PFSK-1 (cell line): ENCODE data around the gene DYNLT3.

ENCODE experiments used
- FOXP2 ChIP-seq: optimal IDR thresholded peaks from 2 replicates; pipeline ENCODE3; 2011; ENCODE audit warnings: borderline replicate concordance, control low read depth, inconsistent platforms; ENCODE audit not compliant: insufficient read depth; ENCODE audit errors: extremely low read length, extremely low read depth
- POLR2AphosphoS5 ChIP-seq: IDR thresholded peaks from 2 replicates; pipeline ENCODE4 v1.6.1; 2012; ENCODE audit warnings: low read depth, mild to moderate bottlenecking, control low read depth, low read length, moderate library complexity
- SIN3A ChIP-seq: IDR thresholded peaks from 2 replicates; pipeline ENCODE4 v1.6.1; 2012; ENCODE audit warnings: mild to moderate bottlenecking, low read length, moderate library complexity, borderline replicate concordance; ENCODE audit not compliant: insufficient read depth
- TAF1 ChIP-seq: IDR thresholded peaks from 2 replicates; pipeline ENCODE4 v1.6.1; 2012; ENCODE audit warnings: low read length, control low read depth, borderline replicate concordance; ENCODE audit not compliant: insufficient read depth
- TF ChIP-seq, protein P1 (sequence below), 2 experiments: IDR thresholded peaks; 2 replicates each; pipeline versions ENCODE4 v1.6.1 to v1.8.0; 2011 to 2012; ENCODE audit warnings: low read depth in 2 of 2, low read length in 2 of 2, control low read depth in 1 of 2, inconsistent platforms in 1 of 2, mild to moderate bottlenecking in 1 of 2, moderate library complexity in 1 of 2; ENCODE audit not compliant: insufficient read depth in 1 of 2

Gene DYNLT3

DNA sequence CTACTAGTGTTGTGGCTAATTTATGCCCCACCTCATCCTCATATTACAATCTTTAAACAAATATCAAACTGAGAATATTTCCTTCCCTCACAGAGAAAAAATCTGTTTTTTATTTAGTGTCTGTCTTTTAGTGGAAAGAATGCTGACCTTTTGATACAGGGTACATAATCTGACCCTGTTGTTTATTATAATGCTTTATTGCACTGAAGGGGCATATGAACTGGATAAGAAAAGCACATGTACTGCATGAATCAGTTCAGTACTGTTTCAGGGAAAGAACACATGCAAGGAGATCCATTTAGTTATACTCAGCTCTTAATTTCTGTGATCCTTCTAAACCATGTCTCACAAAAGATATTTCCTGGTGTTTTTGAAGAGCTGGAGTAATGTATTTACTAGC is 15.5 kb upstream of the DYNLT3 start:
- TF ChIP-seq TAF1 (no peak), POLR2AphosphoS5 (no peak), FOXP2 (no peak)

DNA sequence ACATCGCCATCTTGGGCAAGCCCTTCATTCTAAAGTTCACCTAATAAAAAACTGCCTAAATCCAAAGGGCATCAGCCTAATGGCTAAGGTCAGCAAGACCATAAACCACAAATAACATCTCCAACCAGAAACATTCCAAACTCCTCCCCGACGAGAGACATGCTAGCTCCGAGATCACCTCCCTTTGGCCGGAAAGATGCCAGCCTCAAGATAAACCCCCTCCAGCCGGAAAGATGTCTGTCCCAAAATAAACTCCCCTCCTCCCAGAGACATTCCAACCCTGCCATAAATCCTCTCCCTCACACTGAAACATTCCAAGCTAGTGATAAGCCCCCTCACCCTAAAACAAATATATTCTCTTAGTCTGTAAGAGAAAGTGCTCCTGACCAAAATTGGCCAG is 13.3 kb upstream of the DYNLT3 start:
- TF ChIP-seq, protein P1, sequence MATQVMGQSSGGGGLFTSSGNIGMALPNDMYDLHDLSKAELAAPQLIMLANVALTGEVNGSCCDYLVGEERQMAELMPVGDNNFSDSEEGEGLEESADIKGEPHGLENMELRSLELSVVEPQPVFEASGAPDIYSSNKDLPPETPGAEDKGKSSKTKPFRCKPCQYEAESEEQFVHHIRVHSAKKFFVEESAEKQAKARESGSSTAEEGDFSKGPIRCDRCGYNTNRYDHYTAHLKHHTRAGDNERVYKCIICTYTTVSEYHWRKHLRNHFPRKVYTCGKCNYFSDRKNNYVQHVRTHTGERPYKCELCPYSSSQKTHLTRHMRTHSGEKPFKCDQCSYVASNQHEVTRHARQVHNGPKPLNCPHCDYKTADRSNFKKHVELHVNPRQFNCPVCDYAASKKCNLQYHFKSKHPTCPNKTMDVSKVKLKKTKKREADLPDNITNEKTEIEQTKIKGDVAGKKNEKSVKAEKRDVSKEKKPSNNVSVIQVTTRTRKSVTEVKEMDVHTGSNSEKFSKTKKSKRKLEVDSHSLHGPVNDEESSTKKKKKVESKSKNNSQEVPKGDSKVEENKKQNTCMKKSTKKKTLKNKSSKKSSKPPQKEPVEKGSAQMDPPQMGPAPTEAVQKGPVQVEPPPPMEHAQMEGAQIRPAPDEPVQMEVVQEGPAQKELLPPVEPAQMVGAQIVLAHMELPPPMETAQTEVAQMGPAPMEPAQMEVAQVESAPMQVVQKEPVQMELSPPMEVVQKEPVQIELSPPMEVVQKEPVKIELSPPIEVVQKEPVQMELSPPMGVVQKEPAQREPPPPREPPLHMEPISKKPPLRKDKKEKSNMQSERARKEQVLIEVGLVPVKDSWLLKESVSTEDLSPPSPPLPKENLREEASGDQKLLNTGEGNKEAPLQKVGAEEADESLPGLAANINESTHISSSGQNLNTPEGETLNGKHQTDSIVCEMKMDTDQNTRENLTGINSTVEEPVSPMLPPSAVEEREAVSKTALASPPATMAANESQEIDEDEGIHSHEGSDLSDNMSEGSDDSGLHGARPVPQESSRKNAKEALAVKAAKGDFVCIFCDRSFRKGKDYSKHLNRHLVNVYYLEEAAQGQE (IDR thresholded peaks at IDR 0.05; ENCODE audit: insufficient read depth in 1 of 2, low read depth in 2 of 2, low read length in 2 of 2) = no peak
- no peak for TF ChIP-seq TAF1
- TF ChIP-seq SIN3A = no peak

DNA sequence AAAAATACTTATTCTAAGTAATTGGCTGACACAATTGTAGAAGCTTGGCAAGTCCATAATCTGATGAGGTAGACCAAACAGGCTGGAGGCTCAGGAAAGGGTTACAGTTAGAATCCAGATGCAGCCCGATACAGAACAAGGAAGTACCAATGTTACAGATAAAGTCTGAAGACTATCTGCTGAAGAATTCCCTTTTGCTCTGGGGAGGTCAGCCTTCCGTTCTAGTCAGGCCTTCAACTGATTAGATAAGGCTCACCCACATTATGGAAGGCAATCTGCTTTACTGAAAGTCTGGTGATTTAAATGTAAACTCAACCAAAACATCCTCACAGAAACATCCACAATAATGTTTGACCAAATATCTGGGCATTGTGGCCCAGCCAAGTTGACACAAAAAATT is 7.4 kb upstream of the DYNLT3 start:
- no peak for TF ChIP-seq POLR2AphosphoS5

DNA sequence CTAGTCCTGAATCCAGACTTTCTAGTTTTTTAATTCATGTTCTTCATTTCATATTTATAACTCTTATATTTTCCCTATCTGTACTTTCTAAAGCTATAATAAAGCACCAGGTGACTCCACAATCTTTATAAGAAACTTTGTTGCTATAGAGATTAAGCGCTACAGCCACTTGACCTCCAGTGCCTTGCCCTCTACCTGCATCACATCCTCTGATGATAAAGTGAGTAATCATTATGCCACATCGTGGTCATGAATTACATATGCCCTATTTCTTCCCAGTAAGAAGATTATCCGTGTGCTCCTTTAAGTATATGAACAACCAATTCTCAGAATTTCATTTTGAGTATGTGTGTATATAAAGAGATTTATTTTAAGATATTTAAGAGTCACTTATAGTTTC is 6.8 kb upstream of the DYNLT3 start:
- TF ChIP-seq POLR2AphosphoS5 (no peak), SIN3A (no peak), FOXP2 (no peak), TAF1 (no peak)
- TF ChIP-seq, protein P1 (IDR thresholded peaks at IDR 0.05; ENCODE audit: insufficient read depth in 1 of 2, low read depth in 2 of 2, low read length in 2 of 2) = no peak

GRCh38 chrX:37847733-37848197 is 394 bp upstream of the DYNLT3 start:
- TF ChIP-seq POLR2AphosphoS5 (no peak), FOXP2 (no peak), SIN3A (no peak), TAF1 (no peak)
- TF ChIP-seq, protein P1 (IDR thresholded peaks at IDR 0.05; ENCODE audit: insufficient read depth in 1 of 2, low read depth in 2 of 2, low read length in 2 of 2) = no peak

DNA sequence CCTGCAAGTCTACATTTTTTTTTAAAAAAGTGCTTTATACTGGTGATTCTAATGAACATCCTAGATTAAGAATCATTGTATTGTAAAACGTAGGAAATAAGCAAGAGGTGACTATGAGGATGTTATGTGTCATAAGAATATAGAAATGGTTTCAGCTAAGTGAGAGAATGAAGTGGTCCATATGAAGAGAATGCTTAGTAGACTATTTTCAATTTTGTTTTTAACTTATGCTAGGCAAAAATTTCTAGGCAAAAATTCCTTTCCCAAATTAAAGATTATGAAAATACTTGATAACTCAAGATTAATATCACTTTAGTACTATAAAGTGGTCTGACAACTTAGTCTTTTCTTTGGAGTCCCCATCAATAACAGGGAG is 825 bp downstream of the DYNLT3 start:
- TF ChIP-seq, protein P1 (IDR thresholded peaks at IDR 0.05; ENCODE audit: insufficient read depth in 1 of 2, low read depth in 2 of 2, low read length in 2 of 2) = no peak
- TF ChIP-seq TAF1 = no peak
- no peak for TF ChIP-seq SIN3A
- no peak for TF ChIP-seq FOXP2
- no peak for TF ChIP-seq POLR2AphosphoS5
